Stimulated activated naive CD4-positive, alpha-beta T cell treated with Interleukin-2 at 50 U/mL for 16 hours (primary cell): ENCODE results near the gene CNTN1.

Source experiments
- DNase-seq: peaks from one replicate; lab custom pipeline; 2025; lab: John Stamatoyannopoulos, UW

Gene CNTN1

DNA sequence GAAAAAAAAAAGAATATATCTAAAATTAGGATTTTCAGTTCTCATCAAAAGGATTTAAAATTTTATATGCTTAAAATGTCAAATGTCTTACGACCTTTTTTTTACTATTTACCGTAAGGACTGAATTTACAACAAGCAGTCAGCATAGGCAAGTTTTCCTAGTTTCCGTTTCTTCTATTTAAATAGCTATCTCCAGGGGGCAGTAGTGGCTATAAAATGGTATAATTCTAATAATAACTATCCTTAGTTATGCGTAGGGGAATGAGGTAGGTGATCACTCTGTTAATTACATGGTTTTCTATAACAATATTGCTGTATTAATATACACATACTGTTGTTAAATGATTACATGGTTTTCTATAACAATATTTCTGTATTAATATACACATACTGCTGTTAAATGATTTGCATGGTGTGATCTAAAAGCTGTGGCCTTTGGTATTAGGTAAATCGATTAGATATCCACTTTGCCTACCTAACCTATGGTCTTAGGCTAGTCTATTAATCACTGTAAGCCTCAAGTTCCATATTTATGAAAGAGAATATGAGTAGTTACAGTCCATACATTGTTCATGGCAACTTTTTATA, 278.2 kb downstream of the CNTN1 start:
- no peak for DNase-seq

- DNase-seq, result no peak
Observed at GRCh38 chr12:40971911-40972310, 279.7 kb downstream of the CNTN1 start.

GRCh38 chr12:40976546-40976945, 284.3 kb downstream of the CNTN1 start:
- no peak for DNase-seq

GRCh38 chr12:40980427-40980961, 288.3 kb downstream of the CNTN1 start:
- no peak for DNase-seq

DNA sequence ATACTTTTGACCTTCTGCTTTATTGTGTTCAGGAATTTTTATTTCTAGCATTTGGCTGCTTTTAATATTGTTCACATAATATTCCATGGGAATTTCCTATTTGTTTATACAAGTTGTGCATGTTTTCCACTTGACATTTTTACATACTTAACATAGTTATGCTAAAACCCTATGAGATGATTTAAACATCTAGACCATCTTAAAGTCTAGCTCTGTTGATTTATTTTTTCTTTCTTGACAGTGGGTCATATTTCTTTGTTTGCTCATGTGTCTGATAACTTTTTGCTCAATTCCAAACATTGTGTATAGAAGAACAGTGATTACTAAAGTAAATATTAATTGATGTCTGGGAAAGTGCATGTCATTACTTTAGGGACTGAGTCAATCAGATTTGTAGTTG, 293.8 kb downstream of the CNTN1 start:
- DNase-seq, result no peak

GRCh38 chr12:40988355-40988754, 296.1 kb downstream of the CNTN1 start:
- no peak for DNase-seq

DNA sequence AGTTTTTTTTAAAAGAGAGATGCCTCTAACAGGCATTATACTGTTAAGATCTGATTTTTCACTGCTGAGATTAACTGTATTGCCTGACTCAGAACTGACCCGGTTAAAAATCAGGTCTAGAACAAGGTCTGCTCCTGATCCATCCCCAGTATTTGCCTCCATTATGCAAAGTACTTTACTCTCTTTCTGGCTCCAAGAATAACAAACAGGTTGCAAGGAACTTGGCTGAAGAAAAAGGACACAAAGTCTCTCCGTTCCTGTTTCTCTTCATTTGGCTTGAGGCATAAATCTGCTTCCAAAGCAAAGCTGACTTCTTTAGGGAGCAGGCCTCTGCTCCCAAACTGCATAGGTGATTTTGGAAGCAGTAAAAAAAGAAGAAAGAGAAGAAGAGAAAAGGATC, 296.6 kb downstream of the CNTN1 start:
- no peak for DNase-seq

DNA sequence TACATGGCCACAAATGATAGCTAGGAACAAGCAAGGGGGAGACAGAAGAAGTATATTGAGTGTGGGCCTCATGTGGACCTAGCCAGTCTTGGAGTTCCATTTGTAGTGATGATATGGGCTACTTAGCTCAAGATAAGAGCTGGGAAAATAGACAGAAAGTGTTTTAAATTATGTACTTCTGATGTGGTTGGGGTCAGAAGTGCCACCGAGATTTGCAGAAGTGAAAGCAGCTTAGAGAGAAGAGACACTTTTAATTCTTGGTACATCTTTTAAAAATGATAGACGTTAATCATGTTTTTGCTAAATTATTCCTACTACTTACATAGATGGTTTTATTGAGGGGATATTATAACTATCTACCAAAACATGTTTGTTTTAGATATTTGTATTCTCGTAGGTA, 297.5 kb downstream of the CNTN1 start:
- no peak for DNase-seq

GRCh38 chr12:40992158-40992557, 299.9 kb downstream of the CNTN1 start:
- DNase-seq, result no peak

DNA sequence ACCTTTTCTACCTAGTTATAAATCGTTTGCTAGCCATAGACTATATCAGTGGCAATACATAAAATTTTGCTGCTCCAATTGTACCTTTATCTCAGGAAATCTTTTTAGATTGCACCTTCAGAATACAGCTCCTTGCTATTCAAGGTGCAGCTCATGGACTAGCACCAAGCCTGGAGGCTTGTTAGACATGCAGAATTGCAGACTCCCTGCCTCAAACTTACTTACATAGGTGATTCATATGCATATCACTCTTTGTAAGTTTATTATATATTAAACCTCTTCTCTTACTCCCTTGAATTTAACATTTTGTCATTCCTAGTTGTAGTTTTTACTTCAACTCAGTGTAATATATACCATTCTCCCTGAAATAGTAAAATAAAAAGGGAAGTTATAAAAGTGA, 300.4 kb downstream of the CNTN1 start:
- no peak for DNase-seq

- no peak for DNase-seq
Observed at GRCh38 chr12:40993158-40993557, 300.9 kb downstream of the CNTN1 start.

GRCh38 chr12:40996091-40996490, 303.9 kb downstream of the CNTN1 start:
- no peak for DNase-seq

- no peak for DNase-seq
Observed at GRCh38 chr12:40999210-40999609, 307.0 kb downstream of the CNTN1 start.

DNA sequence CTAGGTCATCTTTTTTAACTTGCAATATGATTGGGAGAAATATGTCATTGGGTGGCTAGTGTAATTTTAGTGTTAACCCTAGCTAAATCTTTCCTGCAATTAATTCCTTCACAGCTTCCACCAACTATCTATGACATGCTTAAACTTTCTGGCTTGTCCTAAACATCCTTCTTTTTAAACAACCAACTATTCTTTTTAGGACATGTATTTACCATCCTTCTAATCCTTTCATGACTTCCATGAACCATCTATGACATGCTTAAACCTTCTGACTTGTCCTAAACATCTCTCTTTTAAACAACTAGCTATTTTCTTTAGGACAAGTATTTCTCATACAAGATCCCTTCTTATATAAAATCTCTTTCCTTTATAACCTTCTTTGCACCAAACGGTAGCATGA, 316.2 kb downstream of the CNTN1 start:
- DNase-seq, result no peak

DNA sequence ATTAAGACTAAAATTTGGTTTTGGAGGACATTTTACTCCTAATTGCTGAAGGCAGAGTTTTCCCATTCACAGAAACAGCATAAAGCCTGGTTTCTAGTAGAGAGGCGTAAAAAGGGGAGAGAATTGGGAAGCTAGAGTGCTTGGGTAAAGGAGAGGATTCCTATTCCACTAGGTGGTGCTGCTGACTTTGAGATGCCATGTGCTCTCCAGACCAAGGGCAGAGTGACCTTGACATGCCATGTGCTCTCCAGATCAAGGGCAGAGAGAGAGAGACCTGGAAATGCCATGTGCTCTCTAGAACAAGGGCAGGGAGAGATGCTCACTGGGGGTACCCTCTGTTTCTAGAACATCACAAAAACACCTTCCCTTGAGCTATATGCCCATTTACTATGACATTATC, 319.7 kb downstream of the CNTN1 start:
- DNase-seq, result no peak

GRCh38 chr12:41013881-41014642, 321.8 kb downstream of the CNTN1 start:
- DNase-seq, result no peak

DNA sequence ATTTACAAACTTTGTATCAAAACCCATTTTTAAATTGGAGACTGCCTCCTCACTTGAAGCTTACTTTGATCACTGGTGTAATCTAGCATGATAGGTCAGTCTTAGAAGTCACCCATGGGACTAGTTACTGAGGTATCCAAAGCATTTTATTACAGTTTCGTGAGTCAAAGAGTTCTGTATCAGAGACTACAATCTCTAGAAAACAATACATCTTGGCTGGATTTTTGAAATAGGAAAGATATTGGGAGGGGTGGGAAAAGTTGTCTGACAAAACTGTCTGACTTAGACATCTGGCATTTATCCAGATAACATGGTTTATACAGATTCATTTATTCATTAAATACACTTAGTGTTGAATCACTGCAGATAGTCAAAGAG, 322.4 kb downstream of the CNTN1 start:
- no peak for DNase-seq

DNA sequence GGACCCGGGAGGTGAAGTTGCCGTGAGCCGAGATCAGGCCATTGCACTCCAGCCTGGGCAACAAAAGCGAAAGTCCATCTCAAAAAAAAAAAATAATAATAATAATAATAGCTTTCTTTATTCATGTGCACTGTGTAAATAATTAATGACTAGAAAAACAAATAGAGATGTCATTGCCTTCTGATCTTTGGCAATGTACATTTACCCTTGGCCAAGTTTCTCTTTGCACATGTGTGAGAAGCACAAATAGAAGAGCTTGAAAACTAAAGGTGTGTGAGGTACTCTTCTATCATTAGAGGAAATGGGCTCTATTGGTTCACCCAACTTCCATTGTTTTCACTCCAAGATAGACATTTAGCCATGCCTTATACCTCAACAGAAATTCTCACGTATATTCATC, 325.8 kb downstream of the CNTN1 start:
- DNase-seq, result no peak

DNA sequence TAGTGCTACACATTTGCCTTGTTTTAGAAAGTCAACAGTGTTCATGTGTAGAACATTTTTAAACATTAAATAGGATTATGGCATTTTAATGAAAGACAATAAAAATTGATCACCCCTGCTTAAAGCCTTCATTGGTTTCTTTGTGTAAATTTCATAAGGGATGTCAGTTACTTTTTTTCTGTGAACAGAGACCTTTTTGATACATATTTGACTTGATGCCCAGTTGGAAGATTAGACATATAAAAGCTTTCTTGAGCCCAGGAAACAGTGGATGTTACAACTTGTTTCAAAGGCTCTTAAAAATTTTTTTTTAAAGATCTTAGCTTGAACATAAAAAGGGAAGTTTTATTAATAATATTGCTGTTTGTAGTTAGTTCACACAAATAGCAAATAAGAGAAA, 327.2 kb downstream of the CNTN1 start:
- no peak for DNase-seq

GRCh38 chr12:41023836-41024235, 331.6 kb downstream of the CNTN1 start:
- DNase-seq, result no peak

DNA sequence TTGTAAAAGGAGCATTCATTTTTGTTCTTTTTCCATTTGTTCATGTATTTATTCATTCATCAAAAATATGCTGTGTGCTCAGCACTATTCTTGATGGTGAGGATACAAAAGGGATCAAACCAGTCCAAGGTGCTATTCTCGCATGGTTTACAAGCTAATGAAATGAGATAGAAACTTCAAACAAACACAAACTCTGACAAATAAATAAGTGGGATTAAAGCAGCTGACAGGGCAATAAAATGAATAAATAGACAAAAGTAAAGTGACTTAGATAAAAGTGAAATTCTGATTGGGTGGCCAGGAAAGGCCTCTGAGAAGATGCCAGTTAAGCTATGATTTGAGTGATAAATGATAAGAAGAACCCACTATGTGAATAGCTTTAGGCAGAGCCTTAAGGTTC, 333.9 kb downstream of the CNTN1 start:
- no peak for DNase-seq

GRCh38 chr12:41032386-41032785, 340.1 kb downstream of the CNTN1 start:
- DNase-seq, result no peak

GRCh38 chr12:41034686-41035085, 342.4 kb downstream of the CNTN1 start:
- DNase-seq, result no peak

- DNase-seq, result no peak
Observed at GRCh38 chr12:41039461-41039860, 347.2 kb downstream of the CNTN1 start.
